GM12801 (cell line): ENCODE measurements around the gene RHOH.

ENCODE experiments used
- TF ChIP-seq, protein P1 (sequence below): IDR thresholded peaks from one replicate; pipeline ENCODE4 v1.5.1; 2011; ENCODE audit warnings: control low read depth; ENCODE audit not compliant: insufficient read length; ENCODE audit errors: extremely low read depth

The RHOH gene

DNA sequence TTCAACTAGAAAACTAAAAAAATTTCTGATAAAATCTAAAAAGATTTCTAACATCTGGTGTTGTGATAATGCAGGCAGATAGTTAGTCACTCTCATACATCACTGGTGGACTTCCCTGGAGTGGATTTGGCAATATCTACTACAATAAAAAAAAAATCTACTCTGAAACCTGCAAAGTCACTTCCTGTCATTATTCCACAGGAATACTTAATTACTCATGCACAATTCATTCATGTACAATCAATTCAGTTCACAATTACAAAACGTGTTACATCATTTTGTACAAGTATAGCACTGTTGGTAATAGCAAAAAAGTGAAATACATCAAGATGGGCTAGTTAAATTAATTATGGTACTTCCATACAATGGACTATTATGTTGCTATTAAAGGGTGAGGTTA, 16.5 kb upstream of the RHOH start:
- TF ChIP-seq, protein P1, sequence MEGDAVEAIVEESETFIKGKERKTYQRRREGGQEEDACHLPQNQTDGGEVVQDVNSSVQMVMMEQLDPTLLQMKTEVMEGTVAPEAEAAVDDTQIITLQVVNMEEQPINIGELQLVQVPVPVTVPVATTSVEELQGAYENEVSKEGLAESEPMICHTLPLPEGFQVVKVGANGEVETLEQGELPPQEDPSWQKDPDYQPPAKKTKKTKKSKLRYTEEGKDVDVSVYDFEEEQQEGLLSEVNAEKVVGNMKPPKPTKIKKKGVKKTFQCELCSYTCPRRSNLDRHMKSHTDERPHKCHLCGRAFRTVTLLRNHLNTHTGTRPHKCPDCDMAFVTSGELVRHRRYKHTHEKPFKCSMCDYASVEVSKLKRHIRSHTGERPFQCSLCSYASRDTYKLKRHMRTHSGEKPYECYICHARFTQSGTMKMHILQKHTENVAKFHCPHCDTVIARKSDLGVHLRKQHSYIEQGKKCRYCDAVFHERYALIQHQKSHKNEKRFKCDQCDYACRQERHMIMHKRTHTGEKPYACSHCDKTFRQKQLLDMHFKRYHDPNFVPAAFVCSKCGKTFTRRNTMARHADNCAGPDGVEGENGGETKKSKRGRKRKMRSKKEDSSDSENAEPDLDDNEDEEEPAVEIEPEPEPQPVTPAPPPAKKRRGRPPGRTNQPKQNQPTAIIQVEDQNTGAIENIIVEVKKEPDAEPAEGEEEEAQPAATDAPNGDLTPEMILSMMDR: no peak

DNA sequence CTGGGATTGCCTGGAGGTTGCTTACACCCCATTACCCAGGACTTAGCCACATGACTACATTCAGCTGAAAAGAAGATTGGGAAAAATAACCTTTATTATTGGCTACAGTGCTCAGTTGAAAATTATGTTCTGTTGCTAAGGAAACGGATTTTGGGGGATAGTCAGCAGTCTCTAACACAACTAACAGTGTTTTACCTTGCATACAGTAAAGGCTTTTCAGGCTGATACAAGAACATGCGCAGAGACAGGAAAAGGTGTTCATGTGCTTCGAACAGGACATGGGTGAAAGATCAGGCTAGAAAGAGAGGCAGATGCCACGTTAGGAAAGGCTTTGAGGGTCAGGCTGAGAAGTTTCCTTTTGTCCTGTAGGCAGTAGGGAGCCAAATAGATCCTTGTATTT, 14.8 kb upstream of the RHOH start:
- TF ChIP-seq, protein P1: no peak

DNA sequence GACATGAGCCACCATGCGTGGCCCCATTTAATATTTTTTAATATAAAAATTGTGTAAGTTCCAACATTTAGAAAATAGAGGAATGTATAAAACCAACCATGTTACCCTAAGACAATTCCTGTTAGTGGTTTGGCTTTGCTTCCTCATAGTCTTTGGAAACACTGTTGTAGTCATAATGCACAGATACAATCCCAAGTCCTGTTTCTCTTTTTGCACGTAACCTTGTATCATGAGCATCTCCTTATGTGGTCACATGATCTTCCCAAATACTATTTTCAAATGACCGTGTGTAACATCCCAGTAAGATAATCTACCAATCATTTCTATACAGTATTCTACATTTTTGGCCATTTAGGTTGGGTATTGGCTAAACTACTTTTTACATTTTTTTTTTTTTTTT, 13.9 kb upstream of the RHOH start:
- TF ChIP-seq, protein P1: no peak

DNA sequence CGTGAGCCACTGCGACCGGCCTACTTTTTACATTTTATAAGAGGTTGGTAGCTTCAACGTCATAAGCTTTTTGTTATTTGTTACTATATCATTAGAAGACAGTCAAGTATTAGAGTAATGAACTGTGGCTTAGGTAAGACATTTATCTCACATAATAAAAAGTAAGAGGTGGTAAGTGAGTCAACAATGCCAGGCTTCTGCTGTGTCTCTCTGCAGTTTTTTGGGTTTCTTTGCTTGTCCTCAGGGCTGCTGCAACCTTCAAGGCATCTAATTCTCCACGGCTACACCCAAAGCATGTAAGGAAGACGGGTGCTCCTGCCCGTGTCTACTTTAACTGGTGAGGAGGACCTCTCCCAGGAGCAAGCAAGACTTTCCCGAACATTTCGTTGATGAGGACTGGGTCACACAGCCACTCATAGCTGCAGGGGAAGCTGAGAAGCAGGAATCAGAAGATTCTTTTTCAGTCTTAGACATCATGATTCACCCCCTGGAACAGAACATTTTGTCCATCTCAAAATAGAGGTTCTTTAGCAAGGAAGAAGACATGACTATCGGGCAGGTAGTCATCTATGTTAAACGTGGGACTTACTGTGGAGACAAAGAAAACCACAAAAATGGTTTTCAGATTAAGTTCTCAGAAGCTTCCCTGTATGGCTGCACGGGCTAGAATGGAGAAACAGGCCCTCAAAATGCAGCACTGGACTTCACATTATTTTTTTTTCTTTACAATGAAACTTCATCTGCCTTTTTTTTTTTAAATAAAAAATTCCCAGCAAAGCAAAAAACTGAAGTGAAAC, 13.0 kb upstream of the RHOH start:
- TF ChIP-seq, protein P1: no peak

DNA sequence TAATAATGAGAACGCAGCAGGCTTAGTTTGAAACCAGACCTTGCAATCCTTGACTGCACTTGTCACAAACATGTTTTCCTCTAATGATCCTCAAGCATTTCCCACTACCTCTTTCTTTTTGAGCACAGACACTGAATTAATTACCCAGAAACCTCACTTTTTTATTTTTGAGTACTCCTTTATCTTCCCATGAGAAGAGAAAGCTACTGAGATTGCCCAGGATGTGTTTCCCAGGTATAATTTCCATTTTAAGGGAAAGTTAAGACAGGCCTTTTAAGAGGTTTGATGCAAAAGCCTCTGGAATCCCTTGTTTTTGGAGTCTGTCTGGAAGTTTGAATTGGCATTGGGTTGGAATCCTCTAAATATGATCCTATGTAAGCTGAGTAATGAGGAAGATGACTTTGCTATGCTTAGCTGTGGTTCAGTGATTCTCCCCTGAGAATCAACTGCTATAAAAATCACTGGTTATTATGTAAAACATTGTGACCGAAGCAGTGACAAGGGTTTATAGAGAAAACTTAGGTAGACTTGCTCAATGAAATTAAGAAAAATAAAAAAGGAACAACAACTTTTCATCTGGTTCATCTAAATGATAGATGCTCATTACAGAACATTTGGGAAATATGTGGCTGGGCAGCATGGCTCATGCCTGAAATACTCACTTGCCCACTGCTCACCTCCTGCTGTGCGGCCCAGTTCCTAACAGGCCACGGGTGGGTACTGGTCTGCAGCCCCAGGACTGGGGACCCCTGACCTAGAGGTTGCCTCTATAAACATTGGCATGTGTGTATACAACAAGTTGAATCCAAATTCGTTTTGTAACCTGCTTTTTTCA, 10.8 kb upstream of the RHOH start:
- TF ChIP-seq, protein P1: no peak

DNA sequence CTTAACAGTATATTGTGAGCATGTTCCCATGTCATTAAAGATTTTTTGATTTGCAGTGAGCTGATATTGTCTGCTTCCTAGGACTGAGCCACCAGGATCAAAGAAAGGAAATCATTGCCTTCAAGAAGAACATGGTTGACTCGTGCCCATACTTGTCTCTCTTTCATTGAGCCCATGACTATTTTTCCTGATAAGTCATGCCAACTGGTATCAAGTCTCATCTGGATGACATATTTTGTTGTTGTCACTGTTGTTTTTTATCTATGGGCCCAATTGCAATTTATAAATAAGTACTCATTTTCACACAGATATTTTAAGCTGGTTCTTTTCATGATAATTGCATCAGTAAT, 10.2 kb upstream of the RHOH start:
- TF ChIP-seq, protein P1: no peak

DNA sequence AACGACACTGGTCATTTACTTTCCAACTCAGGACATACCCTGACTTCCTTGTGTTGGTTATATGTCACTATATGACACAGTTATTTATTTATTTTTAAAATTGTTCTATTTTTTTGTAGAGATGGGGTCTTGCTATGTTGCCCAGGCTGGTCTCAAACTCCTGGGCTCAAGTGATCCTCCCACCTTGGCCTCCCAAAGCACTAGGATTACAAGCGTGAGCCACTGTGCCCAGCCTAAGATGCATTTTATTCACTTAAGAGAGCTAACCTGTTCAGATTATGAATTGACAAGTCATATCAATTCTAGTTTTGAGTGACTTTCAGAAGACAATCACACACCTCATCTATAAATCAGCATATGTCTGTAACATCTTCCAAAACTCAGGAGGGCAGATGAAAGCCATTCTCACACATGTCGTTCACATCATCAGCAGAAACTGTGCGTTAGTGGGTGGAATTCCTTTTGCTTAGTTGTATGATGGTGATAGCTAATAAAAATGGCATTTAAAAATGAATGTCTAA, 9.4 kb upstream of the RHOH start:
- TF ChIP-seq, protein P1: no peak
